Measurements from ENCODE around the gene CCDC14. TPM values are rescaled to one million over a fixed set of nuclear protein-coding genes. Genes with fewer than 3 reads are reported as not detected.

CCDC14 gene
- total RNA-seq, 1 experiment from 2014 or later = 62.5 TPM

GRCh38 chr3:123909785-123910184 lies 51.2 kb downstream of the CCDC14 start:
- H3K23ac ChIP-seq (ENCODE audit: insufficient read length, low read depth, low read length) = no peak overlapping the region

More at GRCh38 chr3:123909785-123910184, 51.2 kb downstream of the CCDC14 start:
- Histone ChIP-seq H2BK120ac (ENCODE audit: low read depth, low read length, poor library complexity, severe bottlenecking) (no peak overlapping the region), H2BK12ac (ENCODE audit: insufficient read length, low read depth, low read length) (no peak overlapping the region), H3K18ac (ENCODE audit: insufficient read length, low read depth, low read length) (no peak overlapping the region), H3K27me3 (ENCODE audit: insufficient read depth, low read length) (no peaks in the 10 kb centered on the region; the same call in none of the 2 replicates), H2BK20ac (ENCODE audit: low read depth, low read length, poor library complexity, severe bottlenecking) (no peak overlapping the region), H3K79me2 (ENCODE audit: insufficient read depth, low read length) (no peaks in the 10 kb centered on the region), H3K23me2 (ENCODE audit: insufficient read length, low read depth, low read length, poor library complexity, severe bottlenecking) (no peaks in the 10 kb centered on the region), H3K4me2 (ENCODE audit: insufficient read depth, insufficient read length, low read length) (no peak overlapping the region), H2BK5ac (ENCODE audit: insufficient read length, low read length) (no peak overlapping the region), H2AK5ac (ENCODE audit: insufficient read length, low read length) (no peak overlapping the region), H4K5ac (ENCODE audit: insufficient read length, low read depth, low read length) (no peak overlapping the region), H3K4me1 (ENCODE audit: insufficient read depth, low read length) (no peaks in the 10 kb centered on the region), H4K8ac (replicated peaks; ENCODE audit: insufficient read length, low read depth, low read length) (no peak overlapping the region), H3K9me3 (ENCODE audit: control insufficient read depth, low read depth, low read length) (no peaks in the 10 kb centered on the region), H3K14ac (ENCODE audit: insufficient read depth, low read length) (no peak overlapping the region), H3K4ac (ENCODE audit: low read depth, low read length) (no peak overlapping the region), H3K79me1 (ENCODE audit: insufficient read depth, low read depth, low read length, poor library complexity, severe bottlenecking) (no peaks in the 10 kb centered on the region), H2AFZ (ENCODE audit: low read length) (no peak overlapping the region), H3T11ph (ENCODE audit: low read length) (no peak overlapping the region), H4K91ac (ENCODE audit: insufficient read length, low read depth, low read length) (no peak overlapping the region), H3K27ac (ENCODE audit: insufficient read length, low read depth, low read length) (no peak overlapping the region), H2BK15ac (ENCODE audit: low read depth, low read length) (no peak overlapping the region), H3K56ac (ENCODE audit: insufficient read length, low read depth, low read length) (no peak overlapping the region), H4K20me1 (ENCODE audit: control insufficient read depth, insufficient read depth, insufficient read length) (no peaks in the 10 kb centered on the region), H3K9ac (ENCODE audit: extremely low read depth, insufficient read length, low read length) (no peak overlapping the region)
- TF ChIP-seq CTCF (conservative IDR thresholded peaks at IDR 0.05) = no peak
- no CpG with 5 or more reads among the region's 2 CpGs for WGBS (ENCODE audit: extremely low coverage, insufficient read length, low lambda C conversion rate)
- DNase-seq = no peak
- H3K27me3 Mint-ChIP-seq (ENCODE audit: low read depth) = no peaks in the 10 kb centered on the region; the same call in 1 of the 2 replicates
- H3K27ac Mint-ChIP-seq = no peak overlapping the region
- H3K4me3 Mint-ChIP-seq = no peak overlapping the region
- H3K4me1 Mint-ChIP-seq = peaks cover 4 to 8% of the 10 kb centered on the region in 2 experiments
- no peaks in the 10 kb centered on the region for H3K9me3 Mint-ChIP-seq
- H3K36me3 Mint-ChIP-seq (ENCODE audit: insufficient read depth in 1 of 3, low read depth in 3 of 3) = peaks cover under 1 to 6% (median 2%) of the 10 kb centered on the region in 3 experiments; a peak in 5 of 7 replicates

Data from H9 (cell line).